Stomach smooth muscle (tissue), 2 donors: ENCODE measurements around the gene ATP11B.
"Not testable (repeated sequence)": the region's sequence is repeated elsewhere in the genome, so short reads cannot be mapped to it uniquely, and the experiment has no call there.

Experiments
- H3K27ac ChIP-seq: one replicate; pipeline ENCODE4 v1.7.0; 2013; ENCODE audit warnings: mild to moderate bottlenecking, low read length, inconsistent platforms
- H3K27me3 ChIP-seq, 2 donors: one replicate each; pipeline ENCODE4 v1.7.0; 2013; ENCODE audit warnings: low read length in 2 of 2; ENCODE audit not compliant: insufficient read depth in 2 of 2, control insufficient read depth in 1 of 2
- H3K36me3 ChIP-seq, 2 donors: one replicate each; pipeline ENCODE4 v1.7.0; 2013; ENCODE audit warnings: low read length in 2 of 2; ENCODE audit not compliant: control insufficient read depth in 2 of 2, insufficient read depth in 2 of 2
- H3K4me1 ChIP-seq: one replicate; pipeline ENCODE4 v1.7.0; 2013; ENCODE audit warnings: low read length; ENCODE audit not compliant: control insufficient read depth, insufficient read depth
- H3K4me3 ChIP-seq, 2 donors: one replicate each; pipeline ENCODE4 v1.7.0; 2013; ENCODE audit warnings: low read length in 2 of 2
- H3K9ac ChIP-seq, 2 donors: one replicate each; pipeline ENCODE4 v1.7.0; 2013; ENCODE audit warnings: low read length in 2 of 2, mild to moderate bottlenecking in 1 of 2
- H3K9me3 ChIP-seq, 2 donors: one replicate each; pipeline ENCODE4 v1.7.0; 2013; ENCODE audit warnings: low read length in 2 of 2; ENCODE audit not compliant: control insufficient read depth in 2 of 2
- donor health status: healthy.
- donor health status: Pancreatic carcinoma.

The ATP11B gene

DNA sequence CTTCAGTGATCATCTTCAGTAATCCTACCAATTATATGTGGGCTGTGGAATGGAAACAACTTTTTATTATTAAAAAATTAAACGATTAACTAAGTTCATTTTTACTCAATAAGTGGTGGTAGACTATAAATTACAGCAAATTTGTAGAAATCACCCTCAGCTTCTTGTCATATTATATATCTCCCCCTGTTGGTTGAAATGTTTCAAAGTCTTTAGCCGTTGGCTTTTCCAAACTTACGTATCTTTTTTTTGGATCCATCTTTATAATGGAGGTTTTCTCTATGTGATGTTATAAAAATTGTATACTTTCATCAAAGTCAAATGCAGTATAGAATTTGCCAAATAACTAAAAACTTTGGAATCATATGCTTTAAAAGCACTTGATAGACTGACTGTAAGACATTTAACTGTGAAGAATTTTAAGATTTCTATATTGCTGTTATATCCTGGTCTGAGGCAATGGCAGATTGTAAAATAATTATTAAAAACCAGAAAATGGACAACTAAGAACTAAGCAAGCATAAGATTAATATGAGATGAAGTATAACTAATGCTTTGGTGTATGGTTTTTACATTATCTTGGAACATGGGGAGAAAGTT, 44.7 kb downstream of the ATP11B start:
- Histone ChIP-seq H3K9me3 (no peaks in the 10 kb centered on the region), H3K4me3 (no peak overlapping the region), H3K9ac (no peak overlapping the region), H3K36me3 (peaks cover 5 to 24% of the 10 kb centered on the region in 2 donors), H3K27me3 (no peaks in the 10 kb centered on the region), H3K27ac (no peak overlapping the region), H3K4me1 (no peaks in the 10 kb centered on the region)

GRCh38 chr3:182843478-182843877, 50.2 kb downstream of the ATP11B start:
- H3K36me3 ChIP-seq = peaks cover 5 to 29% of the 10 kb centered on the region in 2 donors
- no peaks in the 10 kb centered on the region for H3K9me3 ChIP-seq
- H3K27me3 ChIP-seq = no peaks in the 10 kb centered on the region
- no peak overlapping the region for H3K9ac ChIP-seq
- no peak overlapping the region for H3K4me3 ChIP-seq
- no peaks in the 10 kb centered on the region for H3K4me1 ChIP-seq
- no peak overlapping the region for H3K27ac ChIP-seq

DNA sequence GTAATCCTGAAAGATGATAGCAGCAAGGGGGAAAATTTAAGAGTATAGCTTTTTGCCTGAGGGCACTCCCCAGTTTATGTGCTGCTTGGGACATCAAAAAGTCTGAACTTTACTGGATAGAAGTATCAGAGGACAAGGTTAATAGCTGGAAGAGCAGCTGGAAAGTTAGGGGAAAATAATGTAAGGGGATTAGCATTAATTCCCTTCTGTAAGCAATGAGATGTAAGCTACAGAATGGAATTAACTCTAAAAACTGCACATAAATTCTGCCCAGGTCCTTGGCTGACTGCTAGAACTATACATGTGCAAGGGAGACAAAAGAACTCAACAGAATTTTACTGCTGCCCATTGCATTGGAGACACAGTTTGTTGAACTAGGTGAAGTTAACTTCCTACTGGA, 55.6 kb downstream of the ATP11B start:
- Histone ChIP-seq H3K9me3 (no peaks in the 10 kb centered on the region), H3K36me3 (peaks cover 17 to 31% of the 10 kb centered on the region in 2 donors), H3K27ac (no peak overlapping the region), H3K4me3 (no peak overlapping the region), H3K9ac (no peak overlapping the region), H3K27me3 (no peaks in the 10 kb centered on the region), H3K4me1 (no peaks in the 10 kb centered on the region)

DNA sequence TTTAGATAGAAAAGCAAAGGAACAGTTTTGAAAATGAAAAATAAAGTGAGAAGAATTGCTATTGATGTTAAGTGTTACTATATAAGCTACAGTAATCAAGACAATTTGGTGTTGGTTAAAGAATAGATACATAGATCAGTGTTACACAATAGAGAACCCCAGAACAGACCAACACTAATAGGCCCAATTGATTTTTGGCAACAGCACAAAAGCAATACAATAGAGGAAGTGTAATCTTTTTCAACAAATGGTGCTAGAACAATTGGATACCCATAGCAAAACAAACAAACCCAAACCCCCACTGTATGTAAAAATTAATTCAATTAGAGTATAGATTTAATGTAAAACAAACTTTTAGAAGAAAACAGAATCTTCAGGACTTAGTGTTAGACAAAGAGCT, 61.8 kb downstream of the ATP11B start:
- no peak overlapping the region for H3K4me3 ChIP-seq
- H3K9ac ChIP-seq = no peak overlapping the region
- H3K4me1 ChIP-seq = no peaks in the 10 kb centered on the region
- H3K36me3 ChIP-seq = peaks cover 7 to 10% of the 10 kb centered on the region in 2 donors
- no peaks in the 10 kb centered on the region for H3K27me3 ChIP-seq
- H3K9me3 ChIP-seq = no peaks in the 10 kb centered on the region
- no peak overlapping the region for H3K27ac ChIP-seq

- no peaks in the 10 kb centered on the region for H3K27me3 ChIP-seq
- H3K36me3 ChIP-seq = peaks cover 2 to 18% of the 10 kb centered on the region in 2 donors
- no peak overlapping the region for H3K4me3 ChIP-seq
Measured at GRCh38 chr3:182861348-182861747, 68.0 kb downstream of the ATP11B start.

DNA sequence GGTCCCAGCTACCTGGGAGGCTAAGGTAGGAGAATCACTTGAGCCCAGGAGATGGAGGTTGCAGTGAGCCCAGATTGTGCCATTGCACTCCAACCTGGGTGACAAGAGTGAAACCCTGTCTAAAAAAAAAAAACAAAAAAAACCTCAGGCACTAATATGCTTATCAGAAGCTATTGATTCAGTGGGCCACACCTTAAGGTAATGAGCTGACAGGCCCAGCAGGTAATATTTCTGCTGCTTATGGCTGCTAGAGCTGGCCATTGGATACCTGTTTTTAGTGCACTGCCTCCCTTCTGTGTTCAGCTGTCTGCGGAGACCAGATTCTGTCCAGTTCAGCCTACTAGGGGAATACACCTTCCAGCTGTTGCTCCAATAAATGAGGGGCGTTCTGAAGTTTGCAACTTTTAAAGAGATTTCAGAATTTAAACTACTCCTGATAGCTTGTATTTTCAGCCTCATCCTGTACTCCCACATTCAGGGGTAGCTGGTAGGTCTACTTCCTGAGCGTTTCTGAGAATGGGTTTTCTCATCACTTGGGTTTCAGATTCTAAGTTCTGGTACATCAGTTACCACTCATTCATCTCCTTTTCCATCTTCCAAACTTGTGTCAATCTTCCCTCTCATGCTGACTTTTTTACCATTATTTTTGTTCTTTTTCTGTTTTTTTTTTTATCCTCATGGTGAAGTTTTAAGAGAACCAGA, 69.0 kb downstream of the ATP11B start:
- Histone ChIP-seq H3K9me3 (no peaks in the 10 kb centered on the region), H3K27me3 (no peaks in the 10 kb centered on the region), H3K27ac (no peak overlapping the region), H3K36me3 (peaks cover 2 to 18% of the 10 kb centered on the region in 2 donors), H3K4me3 (no peak overlapping the region), H3K9ac (no peak overlapping the region), H3K4me1 (no peaks in the 10 kb centered on the region)

More at GRCh38 chr3:182861348-182861747, 68.0 kb downstream of the ATP11B start:
- no peaks in the 10 kb centered on the region for H3K9me3 ChIP-seq
- no peak overlapping the region for H3K9ac ChIP-seq
- no peaks in the 10 kb centered on the region for H3K4me1 ChIP-seq
- H3K27ac ChIP-seq = no peak overlapping the region

- Histone ChIP-seq H3K27ac (no peak overlapping the region), H3K27me3 (no peaks in the 10 kb centered on the region), H3K4me1 (no peaks in the 10 kb centered on the region), H3K36me3 (peaks cover 19 to 39% of the 10 kb centered on the region in 2 donors), H3K9me3 (no peaks in the 10 kb centered on the region), H3K4me3 (no peak overlapping the region), H3K9ac (no peak overlapping the region)
Measured at GRCh38 chr3:182869059-182869458, 75.8 kb downstream of the ATP11B start.

DNA sequence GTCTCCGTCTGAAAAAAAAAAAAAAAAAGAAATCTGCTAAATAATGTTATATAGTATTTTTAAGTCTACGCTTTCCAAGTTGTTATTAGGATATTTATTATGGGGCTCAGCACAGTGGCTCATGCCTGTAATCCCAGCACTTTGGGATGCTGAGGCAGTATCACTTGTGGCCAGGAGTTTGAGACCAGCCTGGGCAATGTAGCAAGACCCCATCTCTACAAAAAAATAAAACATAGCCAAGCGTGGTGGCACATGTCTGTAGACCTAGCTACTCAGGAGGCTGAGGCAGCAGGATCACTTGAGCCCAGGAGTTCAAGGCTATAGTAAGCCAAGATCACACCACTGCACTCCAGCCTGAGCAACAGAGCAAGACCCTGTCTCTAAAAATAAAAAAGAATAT, 77.6 kb downstream of the ATP11B start:
- H3K36me3 ChIP-seq = peaks cover 24 to 32% of the 10 kb centered on the region in 2 donors
- H3K4me3 ChIP-seq, H3K27me3 ChIP-seq, H3K27ac ChIP-seq, H3K4me1 ChIP-seq, H3K9me3 ChIP-seq, H3K9ac ChIP-seq: not testable (repeated sequence)

DNA sequence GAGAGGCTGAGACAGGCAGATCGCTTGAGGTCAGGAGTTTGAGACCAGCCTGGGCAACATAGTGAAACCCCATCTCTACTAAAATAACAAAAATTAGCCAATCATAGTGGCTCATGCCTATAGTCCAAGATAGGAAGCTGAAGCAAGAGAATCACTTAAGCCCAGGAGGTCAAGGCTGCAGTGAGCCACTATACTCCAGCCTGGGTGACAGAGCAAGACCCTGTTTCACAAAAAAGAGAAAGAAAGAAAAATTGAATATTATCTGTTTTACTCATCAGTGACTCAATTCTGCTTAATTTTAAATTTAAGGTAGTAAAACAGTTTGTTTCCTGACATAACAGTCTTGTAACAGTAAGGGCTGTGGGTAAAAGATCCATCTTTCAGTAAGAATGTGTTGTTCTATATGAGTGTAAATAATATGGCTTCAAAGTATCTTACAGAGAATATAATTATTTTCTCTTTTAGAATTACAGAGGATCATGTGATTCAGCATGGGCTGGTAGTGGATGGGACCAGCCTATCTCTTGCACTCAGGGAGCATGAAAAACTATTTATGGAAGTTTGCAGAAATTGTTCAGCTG, 85.8 kb downstream of the ATP11B start:
- Histone ChIP-seq H3K36me3 (peaks cover 15 to 18% of the 10 kb centered on the region in 2 donors), H3K4me3 (no peak overlapping the region), H3K27ac (no peak overlapping the region), H3K9ac (no peak overlapping the region), H3K4me1 (no peaks in the 10 kb centered on the region), H3K9me3 (no peaks in the 10 kb centered on the region), H3K27me3 (no peaks in the 10 kb centered on the region)

GRCh38 chr3:182886497-182886896, 93.2 kb downstream of the ATP11B start:
- Histone ChIP-seq H3K9ac (no peak overlapping the region), H3K4me3 (no peak overlapping the region), H3K27me3 (no peaks in the 10 kb centered on the region), H3K36me3 (peaks cover 5 to 24% of the 10 kb centered on the region in 2 donors), H3K27ac (no peak overlapping the region), H3K9me3 (no peaks in the 10 kb centered on the region), H3K4me1 (no peaks in the 10 kb centered on the region)
